RWPE2 (cell line): ENCODE data around the gene MT1A.
A peak's percentile ranks its signal among the peaks of the same experiment; 100 is the strongest.

Source experiments
- ATAC-seq: fragments of 200-7000 bp; cut with Tn5 transposase; 3 replicates; pipeline ENCODE4 v1.9.1; 2021; ENCODE audit warnings: low read depth
- DNase-seq: peaks from one replicate; pipeline ENCODE4 v3.0.0-alpha.2; 2020; ENCODE audit warnings: low spot score
- H3K27ac ChIP-seq: fragments of 450-650 bp; 2 replicates; pipeline ENCODE4 v1.5.1; 2017; ENCODE audit warnings: mild to moderate bottlenecking; ENCODE audit not compliant: poor library complexity, severe bottlenecking
- H3K27me3 ChIP-seq: fragments of 250-450 bp; sonication (Bioruptor Pico); 2 replicates; pipeline ENCODE4 v1.5.1; 2021; ENCODE audit warnings: mild to moderate bottlenecking, moderate library complexity; ENCODE audit not compliant: insufficient read depth, poor library complexity, severe bottlenecking
- H3K36me3 ChIP-seq: fragments of 250-450 bp; sonication (Bioruptor Pico); 2 replicates; pipeline ENCODE4 v1.5.1; 2020; ENCODE audit warnings: low read depth, mild to moderate bottlenecking, moderate library complexity
- H3K4me1 ChIP-seq: fragments of 250-450 bp; sonication (Bioruptor Pico); 2 replicates; pipeline ENCODE4 v1.5.1; 2021; ENCODE audit warnings: mild to moderate bottlenecking, moderate library complexity; ENCODE audit not compliant: insufficient read depth, poor library complexity, severe bottlenecking
- H3K4me3 ChIP-seq: fragments of 250-450 bp; sonication (Bioruptor Pico); 2 replicates; pipeline ENCODE4 v1.5.1; 2021; ENCODE audit warnings: mild to moderate bottlenecking, moderate library complexity; ENCODE audit not compliant: severe bottlenecking
- H3K9me3 ChIP-seq: fragments of 250-450 bp; sonication (Bioruptor Pico); 2 replicates; pipeline ENCODE4 v1.5.1; 2021; ENCODE audit warnings: mild to moderate bottlenecking, moderate library complexity; ENCODE audit not compliant: severe bottlenecking
- CTCF ChIP-seq: fragments of 450-650 bp; IDR thresholded peaks from one replicate; pipeline ENCODE4 v1.5.1; 2017; ENCODE audit warnings: mild to moderate bottlenecking, moderate library complexity; ENCODE audit not compliant: poor library complexity, severe bottlenecking

The MT1A gene

GRCh38 chr16:56637814-56638750 lies at the start of gene MT1A:
TSS of gene MT1A (plus strand) at chr16:56638666. CDS start at chr16:56638739, 73 bp downstream.
- ATAC-seq, result no peak

GRCh38 chr16:56588781-56589140 lies 49.7 kb upstream of the MT1A start:
- TF ChIP-seq CTCF, result no peak
- Histone ChIP-seq H3K36me3 (no peaks in the 10 kb centered on the region), H3K4me3 (peak overlapping the region; percentile 14), H3K9me3 (no peaks in the 10 kb centered on the region), H3K27me3 (peaks cover 19% of the 10 kb centered on the region), H3K4me1 (no peaks in the 10 kb centered on the region), H3K27ac (no peak overlapping the region)
- ATAC-seq (no peak), DNase-seq (no peak)

More at GRCh38 chr16:56637814-56638750, at the start of gene MT1A:
- no peaks in the 10 kb centered on the region for H3K27me3 ChIP-seq
- H3K4me1 ChIP-seq, result no peaks in the 10 kb centered on the region
- no peaks in the 10 kb centered on the region for H3K36me3 ChIP-seq
- H3K9me3 ChIP-seq, result no peaks in the 10 kb centered on the region
- DNase-seq, result no peak
- H3K27ac ChIP-seq, result no peak within 1 kb of the TSS
- no peak within 1 kb of the TSS for H3K4me3 ChIP-seq
- TF ChIP-seq CTCF, result no peak

GRCh38 chr16:56589141-56590039 lies 49.1 kb upstream of the MT1A start, which contains the start of gene MT3:
TSS of gene MT3 (plus strand) at chr16:56589528. CDS start at chr16:56589591, 63 bp downstream.
- DNase-seq, result no peak
- H3K36me3 ChIP-seq, result no peaks in the 10 kb centered on the region
- H3K4me3 ChIP-seq, result peak within 1 kb of the TSS; percentile 14
- H3K27ac ChIP-seq, result no peak within 1 kb of the TSS
- ATAC-seq, result peak; percentile 76
- peaks cover 19% of the 10 kb centered on the region for H3K27me3 ChIP-seq
- TF ChIP-seq CTCF, result no peak
- no peaks in the 10 kb centered on the region for H3K9me3 ChIP-seq
- no peaks in the 10 kb centered on the region for H3K4me1 ChIP-seq

- no peak overlapping the region for H3K4me3 ChIP-seq
- no peak overlapping the region for H3K27ac ChIP-seq
- TF ChIP-seq CTCF, result no peak
- DNase-seq (no peak), ATAC-seq (no peak)
- no peaks in the 10 kb centered on the region for H3K36me3 ChIP-seq
- no peaks in the 10 kb centered on the region for H3K9me3 ChIP-seq
- peaks cover 19% of the 10 kb centered on the region for H3K27me3 ChIP-seq
- H3K4me1 ChIP-seq, result no peaks in the 10 kb centered on the region
These were observed 46.9 kb upstream of the MT1A start for GRCh38 chr16:56591377-56592060.
